H9 (cell line): ENCODE results near the gene ASTN2. TPM values are rescaled to one million over a fixed set of nuclear protein-coding genes. Genes with fewer than 3 reads are reported as not detected.

ENCODE experiments used
- DNase-seq: peaks from one replicate; pipeline ENCODE4 v3.0.0-alpha.2; 2017
- H2AFZ ChIP-seq: one replicate; pipeline ENCODE4 v1.6.1; 2013; ENCODE audit warnings: mild to moderate bottlenecking, low read length, control low read depth, moderate library complexity
- H2AK5ac ChIP-seq: 2 replicates; pipeline ENCODE4 v1.6.1; 2013; ENCODE audit warnings: low read length, control low read depth, mixed read lengths; ENCODE audit not compliant: insufficient read length
- H2BK120ac ChIP-seq: one replicate; pipeline ENCODE4 v1.6.1; 2013; ENCODE audit warnings: low read depth, mild to moderate bottlenecking, low read length, control low read depth, inconsistent platforms; ENCODE audit not compliant: poor library complexity, severe bottlenecking
- H2BK12ac ChIP-seq: 2 replicates; pipeline ENCODE4 v1.6.1; 2013; ENCODE audit warnings: low read length, control low read depth, mixed read lengths, low read depth; ENCODE audit not compliant: insufficient read length
- H2BK15ac ChIP-seq: 2 replicates; pipeline ENCODE4 v1.6.1; 2013; ENCODE audit warnings: low read depth, low read length, control low read depth
- H2BK20ac ChIP-seq: one replicate; pipeline ENCODE4 v1.6.1; 2013; ENCODE audit warnings: low read depth, mild to moderate bottlenecking, low read length, control low read depth, inconsistent platforms; ENCODE audit not compliant: poor library complexity, severe bottlenecking
- H2BK5ac ChIP-seq: 2 replicates; pipeline ENCODE4 v1.6.1; 2013; ENCODE audit warnings: low read length, control low read depth, mixed read lengths; ENCODE audit not compliant: insufficient read length
- H3K14ac ChIP-seq: 2 replicates; pipeline ENCODE4 v1.6.1; 2013; ENCODE audit warnings: low read length, control low read depth; ENCODE audit not compliant: insufficient read depth
- H3K18ac ChIP-seq: 2 replicates; pipeline ENCODE4 v1.6.1; 2013; ENCODE audit warnings: low read depth, mild to moderate bottlenecking, mixed read lengths, low read length, control low read depth; ENCODE audit not compliant: insufficient read length
- H3K23ac ChIP-seq: 2 replicates; pipeline ENCODE4 v1.6.1; 2013; ENCODE audit warnings: low read length, control low read depth, mixed read lengths, low read depth; ENCODE audit not compliant: insufficient read length
- H3K23me2 ChIP-seq: 2 replicates; pipeline ENCODE4 v1.6.1; 2013; ENCODE audit warnings: low read depth, mild to moderate bottlenecking, mixed read lengths, low read length, control low read depth; ENCODE audit not compliant: insufficient read length, poor library complexity, severe bottlenecking
- H3K27ac ChIP-seq: 2 replicates; pipeline ENCODE4 v1.5.1; 2013; ENCODE audit warnings: low read length, control low read depth, mixed read lengths, low read depth; ENCODE audit not compliant: insufficient read length
- H3K27me3 ChIP-seq: 2 replicates; pipeline ENCODE4 v1.6.1; 2013; ENCODE audit warnings: low read length, control low read depth, inconsistent platforms; ENCODE audit not compliant: insufficient read depth
- H3K4ac ChIP-seq: 2 replicates; pipeline ENCODE4 v1.6.1; 2013; ENCODE audit warnings: low read depth, mild to moderate bottlenecking, control low read depth, inconsistent platforms, low read length, moderate library complexity
- H3K4me1 ChIP-seq: 2 replicates; pipeline ENCODE4 v1.6.1; 2013; ENCODE audit warnings: low read length, control low read depth, inconsistent platforms; ENCODE audit not compliant: insufficient read depth
- H3K4me2 ChIP-seq: 2 replicates; pipeline ENCODE4 v1.6.1; 2013; ENCODE audit warnings: low read length, control low read depth, mixed read lengths; ENCODE audit not compliant: insufficient read length, insufficient read depth
- H3K56ac ChIP-seq: 2 replicates; pipeline ENCODE4 v1.6.1; 2013; ENCODE audit warnings: low read depth, mild to moderate bottlenecking, mixed read lengths, low read length, control low read depth; ENCODE audit not compliant: insufficient read length
- H3K79me1 ChIP-seq: 2 replicates; pipeline ENCODE4 v1.6.1; 2013; ENCODE audit warnings: low read depth, mild to moderate bottlenecking, moderate library complexity, low read length, control low read depth, inconsistent platforms; ENCODE audit not compliant: insufficient read depth, poor library complexity, severe bottlenecking
- H3K79me2 ChIP-seq: 2 replicates; pipeline ENCODE4 v1.6.1; 2013; ENCODE audit warnings: low read length, control low read depth, inconsistent platforms; ENCODE audit not compliant: insufficient read depth
- H3K9ac ChIP-seq: 2 replicates; pipeline ENCODE4 v1.6.1; 2013; ENCODE audit warnings: low read length, control low read depth, mixed read lengths; ENCODE audit not compliant: insufficient read length; ENCODE audit errors: extremely low read depth
- H3K9me3 ChIP-seq: one replicate; pipeline ENCODE4 v1.6.1; 2013; ENCODE audit warnings: low read depth, low read length, inconsistent platforms; ENCODE audit not compliant: control insufficient read depth
- H3T11ph ChIP-seq: one replicate; pipeline ENCODE4 v1.6.1; 2013; ENCODE audit warnings: mild to moderate bottlenecking, low read length, control low read depth, inconsistent platforms
- H4K20me1 ChIP-seq: one replicate; pipeline ENCODE4 v1.6.1; 2013; ENCODE audit not compliant: control insufficient read depth, insufficient read length, insufficient read depth
- H4K5ac ChIP-seq: 2 replicates; pipeline ENCODE4 v1.6.1; 2013; ENCODE audit warnings: low read depth, mild to moderate bottlenecking, mixed read lengths, low read length, control low read depth; ENCODE audit not compliant: insufficient read length
- H4K8ac ChIP-seq: replicated peaks from 2 replicates; pipeline ENCODE4 v1.6.1; 2013; ENCODE audit warnings: low read length, control low read depth, mixed read lengths, low read depth; ENCODE audit not compliant: insufficient read length
- H4K91ac ChIP-seq: 2 replicates; pipeline ENCODE4 v1.6.1; 2013; ENCODE audit warnings: low read depth, mild to moderate bottlenecking, moderate library complexity, mixed read lengths, low read length, control low read depth; ENCODE audit not compliant: insufficient read length
- H3K27ac Mint-ChIP-seq, 3 experiments: 2 replicates in 2 of 3; 3 replicates in 1 of 3; pipeline ENCODE4 v1.8.0; 2020 to 2021; ENCODE audit warnings: mixed read lengths in 3 of 3, mild to moderate bottlenecking in 1 of 3, moderate library complexity in 1 of 3
- H3K27me3 Mint-ChIP-seq: 2 replicates; pipeline ENCODE4 v1.8.0; 2021; ENCODE audit warnings: low read depth, mild to moderate bottlenecking, moderate library complexity, mixed read lengths
- H3K36me3 Mint-ChIP-seq, 3 experiments: 2 replicates in 2 of 3; 3 replicates in 1 of 3; pipeline ENCODE4 v1.8.0; 2020 to 2021; ENCODE audit warnings: low read depth in 3 of 3, mixed read lengths in 3 of 3; ENCODE audit not compliant: insufficient read depth in 1 of 3
- H3K4me1 Mint-ChIP-seq, 2 experiments: 2 replicates each; pipeline ENCODE4 v1.8.0; 2020; ENCODE audit warnings: mixed read lengths in 2 of 2
- H3K4me3 Mint-ChIP-seq, 2 experiments: 2 replicates in 1 of 2; 3 replicates in 1 of 2; pipeline ENCODE4 v1.8.0; 2020 to 2021; ENCODE audit warnings: mild to moderate bottlenecking in 2 of 2, mixed read lengths in 2 of 2, moderate library complexity in 1 of 2
- H3K9me3 Mint-ChIP-seq, 2 experiments: 2 replicates in 1 of 2; 3 replicates in 1 of 2; pipeline ENCODE4 v1.8.0; 2020; ENCODE audit warnings: mild to moderate bottlenecking in 2 of 2, mixed read lengths in 2 of 2, moderate library complexity in 1 of 2
- WGBS: extraction: QIAGEN DNeasy Blood & Tissue Kit; methylation state at CpG from one replicate; pipeline ENCODE4 v1.1.7; 2013; ENCODE audit warnings: missing lambda C conversion rate, low lambda C conversion rate, mixed read lengths; ENCODE audit not compliant: insufficient read length; ENCODE audit errors: extremely low coverage; 5-methylcytosine and 5-hydroxymethylcytosine counted together
- total RNA-seq: library from RNA; stranded (reverse); gene quantifications from 2 replicates; pipeline ENCODE4 v1.2.1, GENCODE V29; 2021
- TF ChIP-seq, protein P1 (sequence below): fragments of 200-600 bp; sonication (generic); conservative IDR thresholded peaks from 3 replicates; pipeline ENCODE4 v1.8.0; 2021; ENCODE audit warnings: antibody characterized with exemption, mild to moderate bottlenecking

Gene ASTN2
- total RNA-seq, 1 experiment from 2014 or later: 9.7 TPM

DNA sequence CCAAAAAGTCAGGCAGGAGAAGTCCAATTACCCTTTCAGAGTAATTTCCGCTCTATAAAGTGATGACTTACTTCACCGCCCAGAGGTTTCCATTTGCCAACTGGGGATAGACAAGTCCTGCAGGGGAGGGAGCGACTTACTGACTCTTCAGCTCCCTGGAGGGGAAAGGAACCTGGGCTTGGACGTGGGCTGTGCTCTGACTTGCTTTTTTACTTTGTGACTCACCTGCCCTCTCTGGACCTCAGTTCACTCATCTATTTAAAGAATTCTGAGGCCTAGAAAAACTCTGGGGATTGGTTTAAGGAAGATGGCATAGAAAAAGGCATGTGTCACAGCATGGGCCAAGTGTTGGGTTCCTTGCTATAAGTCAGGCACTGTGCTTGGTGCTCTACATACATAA is 908.2 kb downstream of the ASTN2 start:
- no peak overlapping the region for H2BK5ac ChIP-seq
- no peaks in the 10 kb centered on the region for H3K23me2 ChIP-seq
- no peaks in the 10 kb centered on the region for H3K79me1 ChIP-seq
- peaks cover 4% of the 10 kb centered on the region for H3K27me3 Mint-ChIP-seq
- no peak overlapping the region for H2BK20ac ChIP-seq
- H2AFZ ChIP-seq: no peak overlapping the region
- H3K9me3 ChIP-seq: no peaks in the 10 kb centered on the region
- H3K18ac ChIP-seq: no peak overlapping the region
- H3K14ac ChIP-seq: no peak overlapping the region
- TF ChIP-seq, protein P1, sequence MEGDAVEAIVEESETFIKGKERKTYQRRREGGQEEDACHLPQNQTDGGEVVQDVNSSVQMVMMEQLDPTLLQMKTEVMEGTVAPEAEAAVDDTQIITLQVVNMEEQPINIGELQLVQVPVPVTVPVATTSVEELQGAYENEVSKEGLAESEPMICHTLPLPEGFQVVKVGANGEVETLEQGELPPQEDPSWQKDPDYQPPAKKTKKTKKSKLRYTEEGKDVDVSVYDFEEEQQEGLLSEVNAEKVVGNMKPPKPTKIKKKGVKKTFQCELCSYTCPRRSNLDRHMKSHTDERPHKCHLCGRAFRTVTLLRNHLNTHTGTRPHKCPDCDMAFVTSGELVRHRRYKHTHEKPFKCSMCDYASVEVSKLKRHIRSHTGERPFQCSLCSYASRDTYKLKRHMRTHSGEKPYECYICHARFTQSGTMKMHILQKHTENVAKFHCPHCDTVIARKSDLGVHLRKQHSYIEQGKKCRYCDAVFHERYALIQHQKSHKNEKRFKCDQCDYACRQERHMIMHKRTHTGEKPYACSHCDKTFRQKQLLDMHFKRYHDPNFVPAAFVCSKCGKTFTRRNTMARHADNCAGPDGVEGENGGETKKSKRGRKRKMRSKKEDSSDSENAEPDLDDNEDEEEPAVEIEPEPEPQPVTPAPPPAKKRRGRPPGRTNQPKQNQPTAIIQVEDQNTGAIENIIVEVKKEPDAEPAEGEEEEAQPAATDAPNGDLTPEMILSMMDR: no peak
- no peak overlapping the region for H3K4ac ChIP-seq
- no peaks in the 10 kb centered on the region for H3K4me1 ChIP-seq
- H3K27me3 ChIP-seq: no peaks in the 10 kb centered on the region
- no peaks in the 10 kb centered on the region for H3K4me1 Mint-ChIP-seq
- no peak overlapping the region for H3K23ac ChIP-seq
- H3K9ac ChIP-seq: no peak overlapping the region
- H3K4me3 Mint-ChIP-seq: no peak overlapping the region
- no peak overlapping the region for H4K91ac ChIP-seq
- no peak overlapping the region for H3K4me2 ChIP-seq
- H3K27ac Mint-ChIP-seq: no peak overlapping the region
- no peak overlapping the region for H3K27ac ChIP-seq
- no peak overlapping the region for H2BK15ac ChIP-seq
- no peak overlapping the region for H3K56ac ChIP-seq
- H2AK5ac ChIP-seq: no peak overlapping the region
- WGBS: no CpG with 5 or more reads among the region's 4 CpGs
- no peaks in the 10 kb centered on the region for H4K20me1 ChIP-seq
- H3T11ph ChIP-seq: no peak overlapping the region
- no peak overlapping the region for H2BK120ac ChIP-seq
- no peak overlapping the region for H4K5ac ChIP-seq
- no peak overlapping the region for H2BK12ac ChIP-seq
- no peaks in the 10 kb centered on the region for H3K79me2 ChIP-seq
- no peaks in the 10 kb centered on the region for H3K36me3 Mint-ChIP-seq
- H4K8ac ChIP-seq: no peak overlapping the region
- H3K9me3 Mint-ChIP-seq: peaks cover 3 to 9% of the 10 kb centered on the region in 2 experiments; a peak in 3 of 5 replicates
- no peak for DNase-seq
